Esophagus squamous epithelium (tissue), 4 donors: ENCODE data around the gene SETD5.

Source experiments
- CTCF ChIP-seq, 6 experiments: fragments of 450-650 bp in 4 of 6; fragments of 200-600 bp in 2 of 6; sonication (generic) in 2 of 6; IDR thresholded peaks; one replicate each; pipeline ENCODE4 v1.5.1; 2016 to 2019; ENCODE audit warnings: antibody characterized with exemption in 6 of 6, mild to moderate bottlenecking in 4 of 6, moderate library complexity in 4 of 6
- POLR2A ChIP-seq, 4 donors: fragments of 450-650 bp; IDR thresholded peaks; one replicate each; pipeline ENCODE4 v1.6.1; 2017; ENCODE audit warnings: antibody characterized with exemption in 4 of 4, mild to moderate bottlenecking in 4 of 4, moderate library complexity in 3 of 4

DNA sequence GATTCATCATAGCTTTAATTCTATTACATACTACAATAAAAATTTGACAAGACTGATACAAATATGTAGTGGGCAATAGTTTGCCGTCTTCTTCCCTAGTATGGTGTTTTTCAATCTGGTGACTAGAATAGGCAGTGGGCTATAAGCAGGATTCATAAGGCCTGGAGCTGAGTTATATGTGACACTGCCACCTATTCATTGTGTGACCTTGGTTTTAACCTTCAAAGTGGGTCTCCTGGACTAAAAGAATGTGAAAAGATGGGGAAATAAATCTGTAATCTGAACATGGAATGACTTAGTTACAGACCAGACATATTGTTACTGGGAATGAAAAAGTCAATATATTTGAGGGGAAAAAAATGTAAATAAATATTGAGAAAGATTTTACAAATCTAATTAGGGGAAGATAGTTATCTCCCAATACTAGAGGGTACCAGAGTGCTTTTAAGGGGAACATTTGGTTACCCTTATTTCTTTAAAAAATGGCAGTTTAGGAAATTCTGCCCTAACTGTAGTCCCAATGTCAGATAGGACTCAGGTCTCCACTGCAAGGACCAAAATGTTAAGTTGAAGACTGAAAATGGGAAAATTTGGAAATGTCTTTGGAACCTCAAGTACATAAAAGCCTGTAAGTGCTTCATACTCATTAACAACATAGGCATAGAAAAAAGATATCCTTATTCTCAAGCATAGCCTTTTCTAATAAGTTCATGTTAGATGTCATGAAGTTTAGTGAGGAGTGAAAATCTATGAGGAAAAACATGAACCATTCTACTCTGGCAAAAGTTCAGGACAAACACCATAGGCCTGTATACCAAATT, 10.7 kb upstream of the SETD5 start:
- no peak for TF ChIP-seq CTCF (IDR thresholded peaks at IDR 0.05)
- TF ChIP-seq POLR2A (IDR thresholded peaks at IDR 0.05), result no peak
